Amygdala (tissue), 56 donors: Measurements from ENCODE around the gene CTPS1.

ENCODE experiments used
- DNase-seq, 56 donors: peaks; one replicate each; lab custom pipeline; 2025; lab: John Stamatoyannopoulos, UW

The CTPS1 gene

GRCh38 chr1:41020109-41020576, 40.6 kb downstream of the CTPS1 start:
- DNase-seq = no peak

GRCh38 chr1:41020654-41021053, 41.2 kb downstream of the CTPS1 start:
- no peak for DNase-seq

GRCh38 chr1:41021526-41022308, 42.2 kb downstream of the CTPS1 start, which contains the start of gene SLFNL1:
Gene SLFNL1 (minus strand): TSS chr1:41021725. CDS start chr1:41020660, 1,065 bp downstream.
- DNase-seq = no peak

GRCh38 chr1:41022424-41022823, 42.9 kb downstream of the CTPS1 start:
- DNase-seq = no peak

GRCh38 chr1:41023279-41023990, 43.9 kb downstream of the CTPS1 start:
- no peak for DNase-seq

GRCh38 chr1:41024953-41025352, 45.5 kb downstream of the CTPS1 start:
- no peak for DNase-seq

- DNase-seq = no peak
Measured at GRCh38 chr1:41025979-41026819, 46.7 kb downstream of the CTPS1 start.

DNA sequence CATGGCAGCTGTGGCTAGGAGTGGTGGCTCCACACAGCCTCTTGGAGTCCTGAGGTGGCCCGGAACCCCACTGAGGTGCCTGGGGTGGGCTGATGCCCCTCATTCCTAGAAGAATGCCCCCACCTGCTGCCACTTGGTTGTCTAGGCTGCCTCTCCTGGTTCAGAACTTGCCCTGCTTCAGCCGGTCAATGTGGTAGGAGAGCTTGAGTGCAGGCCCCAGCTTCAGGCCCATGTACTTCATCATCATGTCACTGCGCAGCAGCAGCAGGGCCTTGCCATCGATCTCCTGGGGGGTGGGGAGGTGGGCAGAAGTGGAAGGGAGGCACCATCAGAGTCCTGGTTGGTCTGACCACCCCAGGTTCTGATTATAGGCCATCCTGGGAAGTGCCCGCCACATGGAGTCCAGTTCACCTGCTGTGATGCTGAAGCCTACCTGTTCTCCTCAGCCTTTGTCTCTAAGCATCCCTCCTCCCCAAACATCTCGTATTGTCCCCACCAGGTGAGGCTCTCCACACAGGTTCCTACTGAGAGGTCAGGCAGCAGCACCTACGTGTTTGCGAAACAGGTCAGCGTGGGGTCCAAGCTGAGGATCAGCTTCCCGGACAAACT, 48.6 kb downstream of the CTPS1 start:
- no peak for DNase-seq

DNA sequence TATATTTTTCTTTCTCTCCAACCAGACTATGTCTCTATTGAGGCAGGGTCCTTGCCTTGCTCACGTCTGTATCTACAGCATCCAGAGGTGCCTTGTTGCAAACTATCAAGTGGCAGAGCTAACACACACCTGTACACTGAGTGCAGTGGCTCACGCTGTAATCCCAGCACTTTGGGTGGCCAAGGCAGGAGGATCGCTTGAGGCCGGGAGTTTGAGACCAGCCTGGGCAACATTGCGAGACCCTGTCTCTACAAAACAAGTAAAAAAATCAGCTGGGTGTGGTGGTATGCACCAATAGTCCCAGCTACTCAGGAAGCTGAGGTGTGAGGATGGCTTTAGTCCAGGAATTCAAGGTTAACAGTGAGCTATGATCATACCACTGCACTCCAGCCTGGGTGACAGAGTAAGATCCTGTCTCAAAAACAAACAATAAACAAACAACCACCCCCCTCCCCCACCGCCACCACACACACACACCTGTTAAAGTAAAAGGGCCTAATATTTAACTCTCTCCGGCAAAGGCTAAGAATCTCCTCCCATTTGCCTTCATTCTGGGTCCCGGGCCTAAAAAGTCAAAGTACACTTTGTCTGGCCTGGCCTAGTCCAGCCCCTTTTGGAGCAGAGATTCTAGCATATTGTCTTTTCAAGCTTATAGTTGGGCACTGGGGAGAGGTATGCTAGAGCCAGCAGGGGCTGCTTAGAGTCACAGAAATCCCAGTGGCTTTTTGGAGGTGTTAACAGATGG, 51.5 kb downstream of the CTPS1 start:
- no peak for DNase-seq

DNA sequence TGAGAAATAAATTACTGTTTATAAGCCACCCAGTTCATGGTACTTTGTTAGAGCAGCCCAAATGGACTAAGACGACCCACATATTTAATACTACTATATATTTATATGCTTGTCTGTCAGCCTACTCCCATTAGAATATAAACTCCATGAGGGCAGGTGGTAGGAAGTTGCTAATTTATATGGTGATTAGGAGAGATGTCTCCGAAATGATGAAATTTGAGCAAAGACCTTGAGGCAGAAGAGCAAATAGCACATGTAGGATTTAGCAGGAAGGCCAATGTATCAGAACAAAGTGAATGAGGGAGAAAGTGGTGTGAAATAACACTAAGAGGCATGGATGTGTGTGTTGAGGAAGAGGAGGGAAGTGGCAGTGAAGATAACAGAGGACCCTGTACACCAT, 52.7 kb downstream of the CTPS1 start:
- DNase-seq = no peak

DNA sequence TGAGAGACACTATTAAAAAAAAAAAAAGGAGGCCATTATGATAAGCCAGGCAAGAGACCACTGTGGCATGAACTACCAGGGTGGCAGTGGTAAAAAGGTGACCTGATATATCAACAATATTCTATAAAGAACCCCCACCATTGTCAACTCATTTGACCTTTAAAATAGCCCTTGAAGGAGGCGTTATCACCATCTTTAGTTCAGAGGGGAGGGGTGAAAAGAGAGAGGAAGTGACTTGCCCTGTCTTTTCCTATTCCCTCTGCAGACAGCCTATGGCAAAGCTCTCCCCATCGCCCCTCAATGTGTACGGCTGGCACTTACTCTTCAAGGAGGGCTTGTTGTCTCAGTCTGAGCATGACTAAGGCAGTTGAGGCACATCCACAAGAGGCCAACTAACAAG, 53.8 kb downstream of the CTPS1 start:
- DNase-seq = no peak

- DNase-seq = no peak
Measured at GRCh38 chr1:41037116-41037903, 57.8 kb downstream of the CTPS1 start.

DNA sequence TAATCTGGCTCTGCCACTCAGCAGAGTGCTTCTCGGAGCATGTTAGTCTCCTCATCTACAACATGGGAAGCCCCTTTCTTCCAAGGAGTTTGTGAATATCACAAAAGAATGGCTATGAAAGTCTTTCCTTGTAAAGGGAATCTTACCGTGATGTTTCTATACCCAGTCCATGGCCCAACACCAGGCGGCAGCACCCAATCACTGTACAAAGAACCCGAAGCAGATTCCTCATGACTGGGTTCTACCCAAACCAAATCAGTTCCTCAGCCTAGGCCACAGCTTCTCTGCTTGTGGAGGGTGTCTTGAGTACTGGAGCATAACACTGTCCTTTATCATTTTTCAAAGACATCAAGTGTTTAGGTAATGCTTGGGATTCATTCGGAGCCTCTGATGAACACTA, 58.6 kb downstream of the CTPS1 start:
- no peak for DNase-seq

DNA sequence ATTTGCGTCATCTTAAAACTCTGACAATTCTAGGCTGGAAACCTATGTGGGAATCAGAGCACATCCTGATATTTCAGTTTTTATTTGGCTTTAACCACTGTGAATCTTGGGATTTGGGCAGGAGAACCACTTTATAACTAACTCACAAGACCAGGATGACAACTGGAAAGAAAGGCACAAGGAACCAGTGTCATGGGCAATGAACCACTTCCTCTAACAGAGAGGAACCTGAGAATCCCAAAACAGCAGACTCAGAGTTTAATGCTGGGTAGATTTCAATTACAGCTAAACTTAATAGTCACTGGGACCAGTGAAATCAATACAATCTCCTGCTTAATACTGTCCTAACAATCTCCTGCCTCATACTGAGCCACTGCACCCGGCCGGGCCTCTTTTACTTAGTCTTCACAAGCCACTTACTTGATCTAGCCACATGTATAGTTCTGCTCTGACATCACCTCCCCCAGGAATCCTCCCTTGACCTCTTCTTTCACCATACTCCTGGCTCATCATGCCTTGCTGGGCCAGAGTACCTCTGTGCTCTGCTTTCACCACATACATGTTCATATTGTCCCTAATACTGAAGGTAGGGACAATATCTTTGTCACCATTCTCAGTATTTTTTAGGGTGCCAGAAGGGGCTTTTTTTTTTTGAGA, 62.2 kb downstream of the CTPS1 start:
- no peak for DNase-seq

GRCh38 chr1:41044187-41044586, 64.7 kb downstream of the CTPS1 start:
- no peak for DNase-seq

GRCh38 chr1:41045740-41046139, 66.2 kb downstream of the CTPS1 start:
- DNase-seq = peak in 1 of 56 donors; percentile 8

DNA sequence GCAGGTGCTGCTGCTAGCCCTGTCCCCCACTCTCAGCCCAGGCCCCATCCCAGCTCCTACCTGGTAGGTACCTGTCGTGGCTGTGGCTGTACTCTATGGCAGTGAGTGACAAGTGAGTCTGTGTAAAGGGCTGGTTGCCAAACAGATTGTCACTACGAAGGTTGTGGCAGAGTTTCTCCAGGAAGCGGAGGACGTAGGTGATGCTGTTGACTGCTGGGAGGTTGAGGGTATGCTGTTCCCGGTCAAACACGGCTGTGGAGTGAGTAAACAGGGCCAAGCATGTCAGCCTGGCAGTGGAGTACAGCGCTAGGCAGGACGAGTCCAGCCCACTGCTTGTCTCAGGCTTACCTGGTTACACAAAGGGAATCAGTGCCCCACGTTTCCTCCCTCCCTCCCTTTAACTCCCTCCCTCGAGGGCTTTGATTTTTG, 66.9 kb downstream of the CTPS1 start:
- DNase-seq = no peak

DNA sequence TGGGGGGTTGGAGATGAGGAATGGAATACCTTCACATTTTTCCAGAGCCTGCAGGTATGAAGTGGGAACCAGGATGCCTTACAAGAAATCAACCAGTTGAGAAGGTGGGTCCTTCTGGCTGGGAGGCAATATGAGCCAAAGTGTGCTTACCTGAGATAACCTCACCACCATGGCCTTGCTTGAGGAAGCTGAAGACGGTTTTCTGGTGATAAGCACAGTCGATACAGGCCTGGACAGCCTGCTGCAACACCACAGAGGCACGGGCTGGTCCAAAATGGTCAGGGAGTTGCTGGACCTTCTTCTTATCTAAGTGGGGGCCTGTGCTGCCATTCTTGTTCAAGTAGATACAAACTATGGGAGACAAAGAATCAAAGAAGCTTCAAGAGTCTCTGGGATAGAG, 69.0 kb downstream of the CTPS1 start:
- no peak for DNase-seq
